Activated CD8-positive, alpha-beta T cell treated with anti-CD3 and anti-CD28 coated beads for 36 hours (primary cell): ENCODE measurements around the gene RABAC1. TPM values are rescaled to one million over a fixed set of nuclear protein-coding genes. Genes with fewer than 3 reads are reported as not detected.

ENCODE experiments used
- ATAC-seq: fragments of 200-7000 bp; cut with Tn5 transposase; one replicate; pipeline ENCODE4 v1.10.0; 2021; ENCODE audit warnings: mild to moderate bottlenecking, moderate library complexity
- CTCF ChIA-PET: fragments of 350-600 bp; sonication (Branson Sonifier 250); formaldehyde crosslinking; loops from one replicate; lab custom pipeline; 2021; ENCODE audit warnings: antibody characterized with exemption; lab: Charles Lee
- POLR2A ChIA-PET: fragments of 350-600 bp; sonication (Branson Sonifier 250); formaldehyde crosslinking; loops from one replicate; lab custom pipeline; 2021; ENCODE audit warnings: antibody characterized with exemption; lab: Charles Lee
- DNase-seq: peaks from one replicate; pipeline ENCODE4 v3.0.0-alpha.2; 2020
- H3K27ac Mint-ChIP-seq: one replicate; pipeline ENCODE4 v1.8.0; 2021; ENCODE audit warnings: mild to moderate bottlenecking, mixed read lengths
- H3K27me3 Mint-ChIP-seq: one replicate; pipeline ENCODE4 v1.8.0; 2021; ENCODE audit warnings: mixed read lengths
- H3K36me3 Mint-ChIP-seq: one replicate; pipeline ENCODE4 v1.8.0; 2021; ENCODE audit warnings: low read depth, mixed read lengths
- H3K4me1 Mint-ChIP-seq: one replicate; pipeline ENCODE4 v1.8.0; 2021; ENCODE audit warnings: low read depth, mixed read lengths
- H3K4me3 Mint-ChIP-seq: one replicate; pipeline ENCODE4 v1.8.0; 2021; ENCODE audit warnings: mild to moderate bottlenecking, moderate library complexity, mixed read lengths
- H3K9me3 Mint-ChIP-seq: one replicate; pipeline ENCODE4 v1.8.0; 2021; ENCODE audit warnings: mixed read lengths
- CTCF ChIP-seq: fragments of 200-600 bp; IDR thresholded peaks from one replicate; pipeline ENCODE4 v1.8.0; 2022; ENCODE audit warnings: antibody characterized with exemption, mild to moderate bottlenecking
- intact Hi-C: fragments of 100-400 bp; cut with micrococcal nuclease; formaldehyde crosslinking; loops from one replicate; pipeline ENCODE4 v1.10.0; 2022
- total RNA-seq, 2 experiments: library from RNA; stranded (reverse); gene quantifications; one replicate each; pipeline ENCODE4 v1.2.3, GENCODE V29; 2021

RABAC1 gene
- total RNA-seq, 2 experiments from 2014 or later: 49.6 to 52.4 TPM

GRCh38 chr19:41977916-41978315, 18.8 kb upstream of the RABAC1 start:
- ChIA-PET POLR2A (no interaction called here), CTCF (no interaction called here)
- DNase-seq: no peak
- Mint-ChIP-seq H3K9me3 (no peaks in the 10 kb centered on the region), H3K27ac (no peak overlapping the region), H3K36me3 (peaks cover 4% of the 10 kb centered on the region), H3K27me3 (no peaks in the 10 kb centered on the region), H3K4me3 (no peak overlapping the region), H3K4me1 (no peaks in the 10 kb centered on the region)
- intact Hi-C loops: no loop called here
- ATAC-seq: no peak
- no peak for TF ChIP-seq CTCF

GRCh38 chr19:41974652-41975051, 15.5 kb upstream of the RABAC1 start:
- ATAC-seq (no peak), DNase-seq (no peak)
- no peaks in the 10 kb centered on the region for H3K4me1 Mint-ChIP-seq
- H3K27me3 Mint-ChIP-seq: no peaks in the 10 kb centered on the region
- H3K4me3 Mint-ChIP-seq: no peak overlapping the region
- intact Hi-C loops: no loop called here
- no peak overlapping the region for H3K27ac Mint-ChIP-seq
- H3K9me3 Mint-ChIP-seq: no peaks in the 10 kb centered on the region
- POLR2A ChIA-PET: no interaction called here
- peaks cover 3% of the 10 kb centered on the region for H3K36me3 Mint-ChIP-seq
- no peak for TF ChIP-seq CTCF
- CTCF ChIA-PET: no interaction called here

GRCh38 chr19:41971363-41971762, 12.2 kb upstream of the RABAC1 start:
- peaks cover 1% of the 10 kb centered on the region for H3K36me3 Mint-ChIP-seq
- no peak overlapping the region for H3K4me3 Mint-ChIP-seq
- no peak for ATAC-seq
- ChIA-PET CTCF (interaction anchor here (1.4 kb wide), 1 partner anchor 64 kb away, joined by 3 read pairs; no protein-coding TSS in a partner anchor), POLR2A (no interaction called here)
- DNase-seq: no peak
- TF ChIP-seq CTCF: no peak
- no peaks in the 10 kb centered on the region for H3K9me3 Mint-ChIP-seq
- no peaks in the 10 kb centered on the region for H3K27me3 Mint-ChIP-seq
- H3K27ac Mint-ChIP-seq: no peak overlapping the region
- intact Hi-C loops: no loop called here
- no peaks in the 10 kb centered on the region for H3K4me1 Mint-ChIP-seq

GRCh38 chr19:41969772-41970458, 10.8 kb upstream of the RABAC1 start:
- H3K4me3 Mint-ChIP-seq: no peak overlapping the region

More at GRCh38 chr19:41969772-41970458, 10.8 kb upstream of the RABAC1 start:
- Mint-ChIP-seq H3K27ac (no peak overlapping the region), H3K36me3 (peaks cover 1% of the 10 kb centered on the region), H3K4me1 (peaks cover 3% of the 10 kb centered on the region), H3K27me3 (no peaks in the 10 kb centered on the region), H3K9me3 (no peaks in the 10 kb centered on the region)
- DNase-seq (no peak), ATAC-seq (no peak)
- CTCF ChIA-PET: no interaction called here
- intact Hi-C loops: no loop called here
- no peak for TF ChIP-seq CTCF
- POLR2A ChIA-PET: no interaction called here
